Myocyte (in vitro differentiated cells): ENCODE data around the gene FBXO31. TPM values are rescaled to one million over a fixed set of nuclear protein-coding genes. Genes with fewer than 3 reads are reported as not detected.

Source experiments
- DNase-seq: peaks from one replicate; pipeline ENCODE4 v3.0.0-alpha.2; 2012; ENCODE audit warnings: low read depth
- total RNA-seq: library from RNA; depleted of rRNA; stranded (reverse); fragments of >200 nt; gene quantifications from 2 replicates; pipeline ENCODE4 v1.2.3, GENCODE V29; 2014

Gene FBXO31
- total RNA-seq, 1 donor from 2014 or later: 38.9 TPM

DNA sequence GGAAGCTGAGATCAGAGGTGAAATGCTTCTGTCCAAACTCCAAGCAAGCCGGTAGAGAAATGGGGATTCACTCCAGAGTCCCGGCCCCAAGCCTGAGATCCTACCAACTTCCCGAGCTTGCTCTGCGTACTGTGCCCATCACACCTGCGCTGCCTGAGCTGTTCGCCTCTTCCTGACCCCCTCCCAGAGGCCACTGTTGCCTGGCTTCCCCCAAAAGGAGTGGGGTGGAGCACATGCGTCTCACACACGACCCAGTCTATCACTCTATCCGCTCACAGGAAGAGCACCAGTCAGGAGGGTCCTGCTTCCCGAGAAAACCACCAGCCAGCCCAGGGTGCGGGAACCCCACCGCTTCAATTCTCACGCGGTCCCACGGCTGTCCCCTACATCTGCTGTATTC lies 52.9 kb downstream of the FBXO31 start:
- no peak for DNase-seq

- DNase-seq: no peak
These were observed 53.3 kb downstream of the FBXO31 start for GRCh38 chr16:87330257-87330624.

GRCh38 chr16:87329436-87330256 lies 53.9 kb downstream of the FBXO31 start:
- DNase-seq: no peak

GRCh38 chr16:87328846-87329245 lies 54.7 kb downstream of the FBXO31 start:
- no peak for DNase-seq

DNA sequence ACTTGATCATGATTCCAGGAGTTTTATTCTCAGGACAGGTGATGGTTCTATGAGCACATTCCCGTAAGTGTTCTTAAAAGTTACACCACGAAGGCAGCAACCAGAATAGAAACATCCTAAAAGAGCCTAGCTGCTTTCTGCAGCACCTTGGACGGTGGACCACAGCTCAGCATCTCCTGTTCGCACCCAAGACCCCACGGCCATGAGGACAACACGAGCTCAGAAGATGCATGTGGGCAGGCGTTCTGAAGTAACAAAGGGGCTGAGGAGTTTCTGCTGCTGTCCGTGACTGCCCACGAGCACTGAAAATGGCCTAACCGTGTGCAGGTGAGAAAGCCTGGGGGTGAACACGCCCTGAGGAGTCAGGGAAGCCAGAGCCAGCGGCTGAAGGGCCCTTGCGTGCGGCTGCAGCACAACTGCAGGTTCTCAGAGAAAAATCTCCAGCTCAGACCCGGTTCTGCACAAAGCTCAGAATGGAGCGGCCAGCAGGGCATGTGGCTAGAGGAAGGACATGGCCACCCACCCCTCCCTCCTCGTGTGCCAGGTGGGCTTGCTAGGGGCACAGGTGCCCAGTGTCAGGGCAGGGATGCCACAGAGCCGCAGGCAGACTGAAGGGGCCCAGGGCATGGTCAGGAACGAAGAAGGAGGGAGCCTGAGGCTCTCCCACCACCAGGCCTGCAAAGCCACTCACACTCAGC lies 55.6 kb downstream of the FBXO31 start:
- no peak for DNase-seq

GRCh38 chr16:87326151-87326571 lies 57.4 kb downstream of the FBXO31 start:
- DNase-seq: peak; percentile 39

- DNase-seq: peak; percentile 66
These were observed 58.1 kb downstream of the FBXO31 start for GRCh38 chr16:87325423-87325858.

- peak; percentile 44 for DNase-seq
These were observed 58.9 kb downstream of the FBXO31 start for GRCh38 chr16:87324411-87325275.

GRCh38 chr16:87323727-87324410 lies 59.7 kb downstream of the FBXO31 start:
- no peak for DNase-seq

DNA sequence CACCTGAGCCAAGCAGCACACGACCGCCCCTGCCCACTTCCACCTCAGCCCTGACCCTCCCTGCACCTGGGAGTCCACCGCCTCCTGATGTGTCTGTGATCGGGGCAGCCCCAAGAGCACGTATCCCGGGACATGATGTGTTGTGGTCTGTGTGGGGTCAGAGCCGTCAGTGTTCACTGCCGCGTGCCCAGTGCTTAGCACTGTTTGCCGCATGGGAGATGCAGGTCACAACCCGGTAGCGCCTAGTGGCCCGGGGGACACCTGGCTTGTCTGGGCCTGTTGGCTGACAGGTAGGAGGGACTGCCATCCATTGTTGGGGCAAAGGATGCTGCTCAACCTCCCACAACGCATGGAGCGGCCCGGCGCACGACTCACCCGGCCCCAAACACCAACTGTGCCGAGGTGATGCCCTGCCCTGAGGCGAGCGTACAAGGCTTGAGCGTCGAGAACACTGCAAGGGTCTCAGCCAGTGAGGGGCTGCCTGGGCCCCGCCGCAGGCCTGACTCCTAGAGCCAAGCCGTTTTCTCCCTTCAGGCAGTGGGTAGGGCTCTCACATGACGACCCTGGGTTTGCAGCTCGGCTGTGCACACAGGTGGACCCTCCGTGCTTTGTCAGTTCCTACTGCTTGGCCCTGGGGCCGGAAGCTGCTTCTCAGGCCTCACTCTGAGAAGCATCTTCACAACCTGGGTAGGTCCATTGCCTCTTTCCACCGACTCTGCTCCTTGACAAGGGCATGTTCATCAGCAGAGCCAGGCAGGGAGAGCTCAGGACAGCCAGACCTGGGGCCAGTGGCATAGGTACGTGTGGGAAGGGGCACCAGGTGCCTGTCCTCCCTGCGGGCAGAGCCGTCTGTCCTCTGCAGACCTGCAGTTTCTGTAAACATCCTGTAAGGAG lies 60.5 kb downstream of the FBXO31 start:
- DNase-seq: no peak

DNA sequence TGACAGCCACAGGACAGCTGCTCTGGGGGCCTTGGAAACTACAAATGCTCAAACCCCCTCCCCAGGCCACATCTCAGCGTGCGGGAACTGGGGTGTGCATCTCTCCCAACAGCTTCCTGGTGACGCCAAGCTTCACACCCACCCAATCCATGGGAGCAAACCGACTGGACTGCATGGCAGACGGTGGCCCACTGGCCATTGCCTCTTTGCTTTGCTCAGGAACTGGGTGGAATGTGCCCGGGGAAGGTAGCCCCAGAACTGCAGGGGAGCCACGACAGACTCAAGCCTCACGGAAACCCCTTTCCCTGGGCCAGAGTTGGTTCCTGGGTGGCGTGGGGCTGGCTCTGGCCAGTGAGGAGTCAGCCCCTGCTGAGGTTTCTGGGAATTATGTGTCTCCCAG lies 61.2 kb downstream of the FBXO31 start:
- DNase-seq: no peak

GRCh38 chr16:87321336-87322107 lies 62.1 kb downstream of the FBXO31 start:
- DNase-seq: no peak

DNA sequence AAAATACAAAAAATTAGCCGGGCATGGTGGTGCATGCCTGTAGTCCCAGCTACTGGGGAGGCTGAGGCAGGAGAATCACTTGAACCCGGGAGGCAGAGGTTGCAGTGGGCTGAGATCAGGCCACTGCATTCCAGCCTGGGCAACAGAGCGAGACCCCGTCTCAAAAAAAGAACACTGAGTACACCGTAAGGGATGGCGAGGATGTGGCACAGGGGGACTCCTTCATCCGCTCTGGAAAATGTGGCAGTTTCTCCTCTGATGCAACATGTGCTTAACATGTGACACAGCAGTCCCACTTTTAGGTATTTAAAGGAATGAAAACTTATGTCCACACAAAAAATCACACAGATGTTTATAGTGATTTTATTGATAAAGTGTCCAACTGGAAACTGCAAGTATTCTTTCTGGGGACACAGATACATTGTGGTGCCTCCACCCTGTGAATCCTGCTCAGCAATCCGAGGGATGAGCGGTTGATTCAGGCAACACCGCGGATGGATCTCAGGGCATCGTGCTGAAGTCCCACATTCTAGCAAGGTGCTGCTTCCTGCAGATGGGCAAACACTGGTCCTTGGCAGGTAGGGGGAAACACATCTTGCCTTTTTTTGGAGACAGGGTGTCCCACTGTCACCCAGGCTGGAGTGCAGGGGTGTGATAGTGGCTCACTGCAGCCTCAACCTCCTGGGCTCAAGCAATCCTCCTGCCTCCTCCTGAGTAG lies 62.9 kb downstream of the FBXO31 start:
- no peak for DNase-seq

- no peak for DNase-seq
These were observed 63.5 kb downstream of the FBXO31 start for GRCh38 chr16:87319997-87320491.

DNA sequence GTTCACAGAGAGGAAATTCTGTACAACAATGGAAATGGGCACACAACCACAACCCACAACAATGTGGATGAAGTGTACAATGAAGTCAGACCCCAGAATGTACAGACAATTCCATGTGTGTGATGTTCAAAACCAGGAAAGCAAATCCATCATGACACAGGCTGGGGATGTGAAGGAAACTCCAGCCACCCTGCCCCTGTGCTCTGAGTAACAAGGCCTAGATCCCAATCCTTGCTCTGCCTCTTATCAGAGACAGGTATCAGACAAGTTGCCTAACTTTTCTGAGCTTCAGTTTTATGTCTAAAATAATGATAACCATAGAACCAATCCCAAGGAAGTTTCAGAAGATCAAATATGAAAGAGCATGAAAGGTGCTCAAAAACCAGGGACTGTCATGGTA lies 64.6 kb downstream of the FBXO31 start:
- no peak for DNase-seq

DNA sequence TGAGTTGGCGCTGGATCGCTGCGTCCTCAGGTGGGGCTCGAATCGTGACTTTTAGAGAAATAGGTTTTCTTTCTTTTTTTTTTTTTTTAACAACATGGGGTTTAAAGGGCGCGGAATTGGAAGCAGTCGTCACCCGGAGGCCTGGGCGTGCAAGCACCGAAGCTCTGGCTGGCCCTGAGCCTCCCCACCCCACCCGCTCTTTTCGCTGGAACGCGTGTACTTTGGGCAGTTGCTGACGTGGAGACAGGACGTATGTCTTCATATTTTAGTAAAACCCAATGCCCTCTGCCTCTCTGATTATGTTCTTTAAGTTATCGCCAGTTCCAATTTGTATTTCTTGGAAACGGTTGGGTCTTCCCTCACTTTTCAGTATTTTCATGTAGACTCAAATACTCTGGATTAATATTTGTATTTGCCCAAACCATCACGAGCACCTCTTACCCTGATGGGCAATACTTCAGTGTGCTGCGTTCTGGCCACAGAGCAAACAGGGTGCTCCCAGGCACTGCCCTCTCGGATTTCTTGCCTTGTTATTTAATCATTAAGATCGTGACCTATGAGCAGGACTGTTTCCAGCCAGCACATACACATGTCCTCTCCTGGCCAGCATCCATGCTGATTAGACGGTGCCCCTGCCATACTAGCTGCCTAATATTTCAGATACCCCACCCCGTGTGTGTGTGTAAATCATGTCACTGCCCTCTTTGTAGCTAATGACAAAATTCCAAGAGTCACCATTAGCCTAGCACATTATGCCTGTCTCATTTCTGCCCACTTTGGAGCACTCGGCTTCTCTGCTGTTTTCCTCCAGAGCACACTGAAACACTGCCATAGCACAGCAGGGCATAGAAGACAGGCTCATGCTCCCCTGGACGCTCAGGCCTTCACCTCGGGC lies 65.6 kb downstream of the FBXO31 start:
- DNase-seq: peak; percentile 38
